ENCODE data around the gene L3MBTL4. TPM values are rescaled to one million over a fixed set of nuclear protein-coding genes. Genes with fewer than 3 reads are reported as not detected.
"Not testable (repeated sequence)": the region's sequence is repeated elsewhere in the genome, so short reads cannot be mapped to it uniquely, and the experiment has no call there.

The L3MBTL4 gene
- polyA plus RNA-seq, 1 of the 3 experiments (the other 2 are of a cell fraction), result 0.02 TPM

- no peaks in the 10 kb centered on the region for H3F3A ChIP-seq (replicated peaks; ENCODE audit: insufficient read depth)
- ChIA-PET POLR2A (no interaction called here), CTCF (no interaction called here)
- TF ChIP-seq EZH2phosphoT487 (IDR thresholded peaks at IDR 0.05; ENCODE audit: borderline replicate concordance, low read depth), result no peak
- TF ChIP-seq NRF1 (IDR thresholded peaks at IDR 0.05; ENCODE audit: low read depth, low read length), result no peak
- TF ChIP-seq PBX3 (IDR thresholded peaks at IDR 0.05), result no peak
- TF ChIP-seq CTCF (IDR thresholded peaks at IDR 0.05), result no peak
- TF ChIP-seq FOXJ3 (CRISPR knock-in tag; IDR thresholded peaks at IDR 0.05), result no peak
- no peak for TF ChIP-seq NFIC (IDR thresholded peaks at IDR 0.05; ENCODE audit: borderline replicate concordance)
- TF ChIP-seq MEF2A (IDR thresholded peaks at IDR 0.05; ENCODE audit: borderline replicate concordance, low read depth), result no peak
- no peak for TF ChIP-seq REST (IDR thresholded peaks at IDR 0.05; ENCODE audit: low read depth, low read length)
- no peak for TF ChIP-seq MXI1 (IDR thresholded peaks at IDR 0.05; ENCODE audit: low read depth, low read length)
- no peak for TF ChIP-seq SIN3A (IDR thresholded peaks at IDR 0.05; ENCODE audit: borderline replicate concordance, low read depth, low read length)
- no peak for TF ChIP-seq TAF1 (IDR thresholded peaks at IDR 0.05; ENCODE audit: borderline replicate concordance, low read depth, low read length)
- TF ChIP-seq MAX (IDR thresholded peaks at IDR 0.05; ENCODE audit: low read depth), result no peak
- TF ChIP-seq IRF3 (IDR thresholded peaks at IDR 0.05; ENCODE audit: low read depth, low read length), result no peak
- TF ChIP-seq TEAD4 (IDR thresholded peaks at IDR 0.05; ENCODE audit: borderline replicate concordance, insufficient read depth), result no peak
- no peak for TF ChIP-seq GABPA (IDR thresholded peaks at IDR 0.05; ENCODE audit: low read depth)
- TF ChIP-seq RCOR1 (IDR thresholded peaks at IDR 0.05; ENCODE audit: low read length), result no peak
- TF ChIP-seq POLR2AphosphoS5 (IDR thresholded peaks at IDR 0.05; ENCODE audit: low read depth, low read length), result no peak
- no peak for TF ChIP-seq USF1 (IDR thresholded peaks at IDR 0.05; ENCODE audit: borderline replicate concordance, low read depth)
- no peak for TF ChIP-seq FOSL2 (IDR thresholded peaks at IDR 0.05; ENCODE audit: borderline replicate concordance, low read depth)
- no peak for TF ChIP-seq RXRA (IDR thresholded peaks at IDR 0.05; ENCODE audit: borderline replicate concordance, low read depth)
- H3K9ac ChIP-seq, result no peak overlapping the region
- no peaks in the 10 kb centered on the region for H3K79me2 ChIP-seq (ENCODE audit: insufficient read depth)
- no peaks in the 10 kb centered on the region for H3K9me3 ChIP-seq
- H3K27me3 ChIP-seq (ENCODE audit: insufficient read depth), result no peaks in the 10 kb centered on the region
- H3K4me1 ChIP-seq (ENCODE audit: control insufficient read depth in 1 of 2, insufficient read depth in 2 of 2, low read depth in 1 of 2, low read length in 1 of 2), result no peaks in the 10 kb centered on the region; a peak in 1 of 4 replicates
- no peaks in the 10 kb centered on the region for H3K9me2 ChIP-seq
- H3K36me3 ChIP-seq (replicated peaks in 1 of 2; ENCODE audit: control insufficient read depth in 1 of 2, insufficient read depth in 2 of 2, low read length in 1 of 2), result no peaks in the 10 kb centered on the region
- no peak for DNase-seq
- no peak overlapping the region for H3K4me2 ChIP-seq
- WGBS (ENCODE audit: low lambda C conversion rate), result 22% methylated on average over 5 of the region's 7 CpGs
- H3K4me3 ChIP-seq (ENCODE audit: low read depth in 2 of 2, low read length in 1 of 2), result no peak overlapping the region
- H3K27ac ChIP-seq (ENCODE audit: low read depth in 2 of 2, low read length in 1 of 2), result no peak overlapping the region
- no peaks in the 10 kb centered on the region for H4K20me1 ChIP-seq (ENCODE audit: insufficient read depth)
- no peak overlapping the region for H2AFZ ChIP-seq (ENCODE audit: low read depth)
These were observed 31.7 kb downstream of the L3MBTL4 start for GRCh38 chr18:6382963-6383362.

- POLR2A ChIA-PET, result not testable (repeated sequence)
These were observed 37.2 kb downstream of the L3MBTL4 start for GRCh38 chr18:6377473-6377872.

More at GRCh38 chr18:6377473-6377872, 37.2 kb downstream of the L3MBTL4 start:
- CTCF ChIA-PET; H3K9ac ChIP-seq; DNase-seq; H3K9me2 ChIP-seq; H3K9me3 ChIP-seq; H2AFZ ChIP-seq (ENCODE audit: low read depth); H3K79me2 ChIP-seq (ENCODE audit: insufficient read depth); H3F3A ChIP-seq (replicated peaks; ENCODE audit: insufficient read depth); H3K4me3 ChIP-seq (ENCODE audit: low read depth in 2 of 2, low read length in 1 of 2); H4K20me1 ChIP-seq (ENCODE audit: insufficient read depth); H3K36me3 ChIP-seq (replicated peaks in 1 of 2; ENCODE audit: control insufficient read depth in 1 of 2, insufficient read depth in 2 of 2, low read length in 1 of 2); H3K4me1 ChIP-seq (ENCODE audit: control insufficient read depth in 1 of 2, insufficient read depth in 2 of 2, low read depth in 1 of 2, low read length in 1 of 2); H3K27me3 ChIP-seq (ENCODE audit: insufficient read depth); H3K27ac ChIP-seq (ENCODE audit: low read depth in 2 of 2, low read length in 1 of 2); H3K4me2 ChIP-seq: not testable (repeated sequence)
- WGBS (ENCODE audit: low lambda C conversion rate), result 55% methylated on average over 2 of the region's 2 CpGs

Measured in SK-N-SH (cell line).